Fibroblast of lung (primary cell): ENCODE measurements around the gene MATN1.

ENCODE experiments used
- EZH2 ChIP-seq: IDR thresholded peaks from 2 replicates; pipeline ENCODE4 v1.5.1; 2012; ENCODE audit warnings: low read length, control low read depth, mild to moderate bottlenecking; ENCODE audit errors: missing control alignments
- TF ChIP-seq, protein P1 (sequence below), 2 donors: IDR thresholded peaks in 1 of 2; conservative IDR thresholded peaks in 1 of 2; 1 replicate in 1 of 2; 2 replicates in 1 of 2; pipeline ENCODE4 v1.5.1; 2011 to 2012; ENCODE audit warnings: low read length in 2 of 2, control low read depth in 1 of 2, inconsistent platforms in 1 of 2, low read depth in 1 of 2, mild to moderate bottlenecking in 1 of 2

DNA sequence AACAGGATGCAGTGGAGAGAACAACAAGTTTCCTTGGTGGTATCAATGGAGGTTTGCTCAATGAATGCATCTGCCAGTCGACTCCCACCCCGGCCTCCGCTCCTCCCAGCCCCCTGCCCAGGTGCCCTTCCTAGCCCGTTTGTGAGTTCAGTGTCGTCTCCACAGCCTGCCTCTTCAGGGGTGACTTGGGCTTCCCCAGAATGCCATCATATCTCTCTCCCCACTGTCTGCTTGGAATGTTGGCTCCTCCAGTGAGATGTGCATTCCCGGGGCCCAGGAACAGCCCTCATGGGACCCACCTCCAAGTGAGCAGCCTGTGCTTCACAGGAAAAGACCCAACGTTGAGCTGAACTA is 30.5 kb downstream of the MATN1 start:
- TF ChIP-seq, protein P1, sequence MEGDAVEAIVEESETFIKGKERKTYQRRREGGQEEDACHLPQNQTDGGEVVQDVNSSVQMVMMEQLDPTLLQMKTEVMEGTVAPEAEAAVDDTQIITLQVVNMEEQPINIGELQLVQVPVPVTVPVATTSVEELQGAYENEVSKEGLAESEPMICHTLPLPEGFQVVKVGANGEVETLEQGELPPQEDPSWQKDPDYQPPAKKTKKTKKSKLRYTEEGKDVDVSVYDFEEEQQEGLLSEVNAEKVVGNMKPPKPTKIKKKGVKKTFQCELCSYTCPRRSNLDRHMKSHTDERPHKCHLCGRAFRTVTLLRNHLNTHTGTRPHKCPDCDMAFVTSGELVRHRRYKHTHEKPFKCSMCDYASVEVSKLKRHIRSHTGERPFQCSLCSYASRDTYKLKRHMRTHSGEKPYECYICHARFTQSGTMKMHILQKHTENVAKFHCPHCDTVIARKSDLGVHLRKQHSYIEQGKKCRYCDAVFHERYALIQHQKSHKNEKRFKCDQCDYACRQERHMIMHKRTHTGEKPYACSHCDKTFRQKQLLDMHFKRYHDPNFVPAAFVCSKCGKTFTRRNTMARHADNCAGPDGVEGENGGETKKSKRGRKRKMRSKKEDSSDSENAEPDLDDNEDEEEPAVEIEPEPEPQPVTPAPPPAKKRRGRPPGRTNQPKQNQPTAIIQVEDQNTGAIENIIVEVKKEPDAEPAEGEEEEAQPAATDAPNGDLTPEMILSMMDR (conservative IDR thresholded peaks at IDR 0.05 in 1 of 2, IDR thresholded peaks at IDR 0.05 in 1 of 2; ENCODE audit: low read depth in 1 of 2, low read length in 2 of 2): no peak
- TF ChIP-seq EZH2: no peak
